IMR-90 (cell line): ENCODE results near the gene ATP6V0C. TPM values are rescaled to one million over a fixed set of nuclear protein-coding genes. Genes with fewer than 3 reads are reported as not detected.

ENCODE experiments used
- ATAC-seq: fragments of 200-7000 bp; cut with Tn5 transposase; 2 replicates; pipeline ENCODE4 v1.9.1; 2020; ENCODE audit warnings: low read depth, mild to moderate bottlenecking, moderate library complexity
- BruUV-seq: library from RNA; stranded (reverse); fragments of 400-500 nt; replicated peaks from 2 replicates; lab custom pipeline; 2021; lab: Mats Ljungman, UMichigan
- CTCF ChIA-PET: fragments of 300-600 bp; formaldehyde crosslinking; extraction: SDS; loops from one replicate; lab custom pipeline; 2021; ENCODE audit warnings: antibody characterized with exemption; lab: Yijun Ruan, JAX
- POLR2A ChIA-PET: fragments of 300-600 bp; sonication (Branson Sonifier 250); formaldehyde crosslinking; loops from one replicate; lab custom pipeline; 2022; ENCODE audit warnings: antibody characterized with exemption; ENCODE audit not compliant: unreplicated experiment; lab: Charles Lee
- DNase-seq: peaks from one replicate; pipeline ENCODE4 v3.0.0; 2013
- H2AFZ ChIP-seq: replicated peaks from 2 replicates; pipeline ENCODE3; 2013; ENCODE audit warnings: low read length, mild to moderate bottlenecking; ENCODE audit not compliant: poor library complexity
- H2AK5ac ChIP-seq: 2 replicates; pipeline ENCODE4 v1.6.1; 2013; ENCODE audit warnings: low read depth, low read length, inconsistent platforms
- H2AK9ac ChIP-seq: replicated peaks from 2 replicates; pipeline ENCODE3; 2013; ENCODE audit warnings: mild to moderate bottlenecking, low read depth, low read length, moderate library complexity; ENCODE audit not compliant: poor library complexity
- H2BK120ac ChIP-seq: 2 replicates; pipeline ENCODE4 v1.6.1; 2013; ENCODE audit warnings: low read depth, low read length, inconsistent platforms
- H2BK15ac ChIP-seq: 3 replicates; pipeline ENCODE4 v1.6.1; 2013; ENCODE audit warnings: low read depth, low read length, inconsistent platforms
- H2BK20ac ChIP-seq: 2 replicates; pipeline ENCODE4 v1.6.1; 2013; ENCODE audit warnings: low read depth, mild to moderate bottlenecking, inconsistent platforms, low read length, moderate library complexity
- H2BK5ac ChIP-seq: 2 replicates; pipeline ENCODE4 v1.6.1; 2013; ENCODE audit warnings: mild to moderate bottlenecking, low read depth, low read length, inconsistent platforms; ENCODE audit not compliant: poor library complexity, severe bottlenecking
- H3K14ac ChIP-seq: replicated peaks from 2 replicates; pipeline ENCODE4 v1.6.1; 2013; ENCODE audit warnings: low read depth, low read length, inconsistent platforms
- H3K18ac ChIP-seq: 2 replicates; pipeline ENCODE4 v1.6.1; 2013; ENCODE audit warnings: low read depth, low read length, control low read depth
- H3K23ac ChIP-seq: 2 replicates; pipeline ENCODE4 v1.6.1; 2013; ENCODE audit warnings: low read depth, low read length, inconsistent platforms
- H3K27ac ChIP-seq: 2 replicates; pipeline ENCODE4 v1.5.1; 2013; ENCODE audit warnings: mild to moderate bottlenecking, control low read depth, low read length; ENCODE audit not compliant: insufficient read depth
- H3K27me3 ChIP-seq: 2 replicates; pipeline ENCODE4 v1.6.1; 2013; ENCODE audit warnings: low read length; ENCODE audit not compliant: control insufficient read depth, insufficient read depth
- H3K36me3 ChIP-seq: 2 replicates; pipeline ENCODE4 v1.6.1; 2013; ENCODE audit warnings: low read length, mixed read lengths; ENCODE audit not compliant: control insufficient read depth, insufficient read depth
- H3K4ac ChIP-seq: 2 replicates; pipeline ENCODE4 v1.6.1; 2013; ENCODE audit warnings: low read depth, low read length, inconsistent platforms
- H3K4me1 ChIP-seq: 2 replicates; pipeline ENCODE4 v1.6.1; 2013; ENCODE audit warnings: low read length, mixed read lengths; ENCODE audit not compliant: control insufficient read depth, insufficient read depth
- H3K4me2 ChIP-seq: 2 replicates; pipeline ENCODE4 v1.6.1; 2013; ENCODE audit warnings: low read depth, mild to moderate bottlenecking, control low read depth, low read length, moderate library complexity
- H3K4me3 ChIP-seq: 2 replicates; pipeline ENCODE4 v1.5.1; 2013; ENCODE audit warnings: low read depth, mild to moderate bottlenecking, control low read depth, low read length, moderate library complexity; ENCODE audit not compliant: insufficient read depth
- H3K56ac ChIP-seq: 2 replicates; pipeline ENCODE4 v1.6.1; 2013; ENCODE audit warnings: low read length, inconsistent platforms; ENCODE audit not compliant: insufficient read depth; ENCODE audit errors: extremely low read depth
- H3K79me1 ChIP-seq, 2 experiments: 2 replicates each; pipeline ENCODE4 v1.6.1; 2013; ENCODE audit warnings: low read length in 2 of 2, inconsistent platforms in 1 of 2, low read depth in 1 of 2
- H3K9ac ChIP-seq: 2 replicates; pipeline ENCODE4 v1.6.1; 2013; ENCODE audit warnings: low read depth, low read length, control low read depth
- H3K9me1 ChIP-seq: 2 replicates; pipeline ENCODE4 v1.6.1; 2013; ENCODE audit warnings: low read length, inconsistent platforms; ENCODE audit not compliant: insufficient read depth
- H3K9me3 ChIP-seq: 2 replicates; pipeline ENCODE4 v1.6.1; 2013; ENCODE audit warnings: low read length; ENCODE audit not compliant: control insufficient read depth, insufficient read depth
- H4K20me1 ChIP-seq: 2 replicates; pipeline ENCODE4 v1.6.1; 2013; ENCODE audit warnings: low read length, inconsistent platforms; ENCODE audit not compliant: insufficient read depth
- H4K5ac ChIP-seq: 2 replicates; pipeline ENCODE4 v1.6.1; 2013; ENCODE audit warnings: mild to moderate bottlenecking, low read depth, low read length, control low read depth
- H4K8ac ChIP-seq, 2 experiments: 2 replicates each; pipeline ENCODE4 v1.6.1; 2013; ENCODE audit warnings: low read depth in 2 of 2, low read length in 2 of 2, control low read depth in 1 of 2, inconsistent platforms in 1 of 2
- H4K91ac ChIP-seq: 2 replicates; pipeline ENCODE4 v1.6.1; 2013; ENCODE audit warnings: low read depth, low read length, inconsistent platforms; ENCODE audit not compliant: insufficient read depth
- BHLHE40 ChIP-seq: fragments of 150-350 bp; IDR thresholded peaks from 2 replicates; pipeline ENCODE4 v1.6.1; 2016; ENCODE audit warnings: mild to moderate bottlenecking, low read depth, low read length
- CHD1 ChIP-seq: IDR thresholded peaks from 2 replicates; pipeline ENCODE4 v1.6.1; 2012; ENCODE audit warnings: low read depth, low read length, improper control_type of control experiment
- CTCF ChIP-seq: conservative IDR thresholded peaks from 2 replicates; pipeline ENCODE4 v1.5.1; 2012; ENCODE audit warnings: mild to moderate bottlenecking, low read depth, low read length, improper control_type of control experiment
- ELK1 ChIP-seq: fragments of 150-350 bp; IDR thresholded peaks from 2 replicates; pipeline ENCODE4 v1.6.1; 2016; ENCODE audit warnings: low read depth, mild to moderate bottlenecking, low read length, moderate library complexity, borderline replicate concordance
- FOS ChIP-seq: fragments of 150-350 bp; IDR thresholded peaks from 2 replicates; pipeline ENCODE4 v1.6.1; 2016; ENCODE audit warnings: low read depth, low read length
- MAFK ChIP-seq: IDR thresholded peaks from 2 replicates; pipeline ENCODE4 v1.6.1; 2012; ENCODE audit warnings: low read depth, low read length, improper control_type of control experiment
- MAZ ChIP-seq: IDR thresholded peaks from 2 replicates; pipeline ENCODE4 v1.6.1; 2012; ENCODE audit warnings: low read depth, mild to moderate bottlenecking, low read length, improper control_type of control experiment, moderate library complexity, borderline replicate concordance
- MXI1 ChIP-seq: IDR thresholded peaks from 2 replicates; pipeline ENCODE4 v1.6.1; 2012; ENCODE audit warnings: low read depth, mild to moderate bottlenecking, low read length, moderate library complexity, borderline replicate concordance
- NFE2L2 ChIP-seq: fragments of 150-350 bp; IDR thresholded peaks from 2 replicates; pipeline ENCODE4 v1.6.1; 2016; ENCODE audit warnings: low read depth, mild to moderate bottlenecking, low read length
- POLR2A ChIP-seq: IDR thresholded peaks from 2 replicates; pipeline ENCODE4 v1.6.1; 2012; ENCODE audit warnings: mild to moderate bottlenecking, low read depth, low read length
- RAD21 ChIP-seq: IDR thresholded peaks from 2 replicates; pipeline ENCODE4 v1.6.1; 2012; ENCODE audit warnings: low read length, improper control_type of control experiment
- RCOR1 ChIP-seq: IDR thresholded peaks from 2 replicates; pipeline ENCODE4 v1.6.1; 2012; ENCODE audit warnings: mild to moderate bottlenecking, low read length, improper control_type of control experiment; ENCODE audit not compliant: insufficient replicate concordance
- RFX5 ChIP-seq: IDR thresholded peaks from 2 replicates; pipeline ENCODE4 v1.8.0; 2012; ENCODE audit warnings: low read depth, mild to moderate bottlenecking, low read length, moderate library complexity
- SMC3 ChIP-seq: fragments of 150-350 bp; IDR thresholded peaks from 2 replicates; pipeline ENCODE4 v1.6.1; 2016; ENCODE audit warnings: low read depth, mild to moderate bottlenecking, antibody characterized with exemption, low read length, moderate library complexity
- USF2 ChIP-seq: fragments of 150-350 bp; IDR thresholded peaks from 2 replicates; pipeline ENCODE4 v1.6.1; 2017; ENCODE audit warnings: mild to moderate bottlenecking, antibody characterized with exemption, low read length, low read depth
- WGBS, 2 experiments: methylation state at CpG; one replicate each; pipeline versions ENCODE4 v1.1.5 to v1.1.7; 2013; ENCODE audit warnings: missing lambda C conversion rate in 2 of 2; ENCODE audit not compliant: insufficient read length in 1 of 2; ENCODE audit errors: extremely low coverage in 2 of 2; 5-methylcytosine and 5-hydroxymethylcytosine counted together
- dilution Hi-C: fragments of 300-500 bp; cut with HindIII; formaldehyde crosslinking; loops from one replicate; pipeline ENCODE4 v1.14.3; 2018; ENCODE audit warnings: low sequenced_read_pairs; ENCODE audit not compliant: unreplicated experiment
- in situ Hi-C: fragments of 300-500 bp; cut with MboI; formaldehyde crosslinking; loops from 3 replicates; pipeline ENCODE4 v1.14.3; 2019; ENCODE audit warnings: low sequenced_read_pairs, inconsistent platforms, mixed read lengths
- intact Hi-C: fragments of 100-400 bp; cut with micrococcal nuclease; formaldehyde crosslinking; loops from 2 replicates; pipeline ENCODE4 v1.10.0; 2022
- polyA plus RNA-seq, 3 experiments: library from polyadenylated mRNA; depleted of rRNA; stranded (reverse); fragments of >200 nt; gene quantifications; 2 replicates each; pipeline ENCODE4 v1.2.3, GENCODE V29; 2012; ENCODE audit warnings: low replicate concordance in 1 of 3
- total RNA-seq: library from RNA; depleted of rRNA; stranded (reverse); fragments of >200 nt; gene quantifications from 2 replicates; pipeline ENCODE4 v1.2.3, GENCODE V29; 2012

The ATP6V0C gene
- total and polyA plus RNA-seq, 2 of the 4 experiments (the other 2 are of a cell fraction): 8.4 to 107 TPM

GRCh38 chr16:2470603-2471015 lies 43.1 kb upstream of the ATP6V0C start:
- H3K36me3 ChIP-seq: no peaks in the 10 kb centered on the region
- BruUV-seq: no TSS peak
- H2BK5ac ChIP-seq: no peak overlapping the region
- peak overlapping the region; percentile 66; the same call in 1 of the 2 replicates for H3K14ac ChIP-seq
- 0 out of 2 replicates have a peak, but pooled peaks cover 5% of the 10 kb centered on the region for H4K20me1 ChIP-seq
- in situ Hi-C loops (no loop called here), dilution Hi-C loops (no loop called here), intact Hi-C loops (no loop called here)
- no peaks in the 10 kb centered on the region; the same call in 1 of the 2 replicates for H3K27me3 ChIP-seq
- peak overlapping the region; percentile 32 for H2AFZ ChIP-seq
- H2AK9ac ChIP-seq: peak overlapping the region; percentile 88
- H4K8ac ChIP-seq: peak overlapping the region in 1 of 2 experiments; percentile 6; a peak in 1 of 4 replicates
- H2AK5ac ChIP-seq: no peak overlapping the region
- H3K23ac ChIP-seq: peak overlapping the region; percentile 24; the same call in 1 of the 2 replicates
- peaks cover 21% of the 10 kb centered on the region for H3K4me1 ChIP-seq
- no peak overlapping the region for H2BK20ac ChIP-seq
- no peak overlapping the region; the same call in 1 of the 2 replicates for H3K4me2 ChIP-seq
- no peak overlapping the region for H3K18ac ChIP-seq
- H3K56ac ChIP-seq: no peak overlapping the region
- POLR2A ChIA-PET: interaction anchor here (1.0 kb wide), 1 partner anchor 41 kb away, joined by 3 read pairs; no protein-coding TSS in a partner anchor
- ATAC-seq (no peak), DNase-seq (no peak)
- 28% methylated on average over 5 of the region's 9 CpGs; no CpG with 5 or more reads in 1 of the 2 experiments for WGBS, 2 experiments
- H3K9me3 ChIP-seq: no peaks in the 10 kb centered on the region
- peak overlapping the region; percentile 17; the same call in 1 of the 2 replicates for H4K91ac ChIP-seq
- H3K4ac ChIP-seq: 0 out of 2 replicates have a peak overlapping the region, but pooled peaks have one; percentile 7
- peaks cover 5 to 28% of the 10 kb centered on the region in 2 experiments; a peak in 2 of 4 replicates for H3K79me1 ChIP-seq
- no peak overlapping the region for H2BK15ac ChIP-seq
- no peak overlapping the region for H3K4me3 ChIP-seq
- H2BK120ac ChIP-seq: no peak overlapping the region
- no peak overlapping the region for H3K9ac ChIP-seq
- no peak for TF ChIP-seq ELK1
- no peak for TF ChIP-seq NFE2L2
- no peak for TF ChIP-seq MXI1
- TF ChIP-seq FOS: no peak
- no peak for TF ChIP-seq RAD21
- no peak for TF ChIP-seq CTCF
- no peak for TF ChIP-seq CHD1
- TF ChIP-seq SMC3: no peak
- no peak for TF ChIP-seq RCOR1
- TF ChIP-seq POLR2A: no peak
- TF ChIP-seq MAFK: no peak
- no peak for TF ChIP-seq BHLHE40
- TF ChIP-seq USF2: no peak
- TF ChIP-seq MAZ: no peak
- TF ChIP-seq RFX5: no peak
- H4K5ac ChIP-seq: peak overlapping the region; percentile 25; the same call in 1 of the 2 replicates
- no peak overlapping the region for H3K27ac ChIP-seq
- CTCF ChIA-PET: no interaction called here
- peaks cover 8% of the 10 kb centered on the region for H3K9me1 ChIP-seq
